Measurements from ENCODE around the gene FAM240B.

FAM240B gene

DNA sequence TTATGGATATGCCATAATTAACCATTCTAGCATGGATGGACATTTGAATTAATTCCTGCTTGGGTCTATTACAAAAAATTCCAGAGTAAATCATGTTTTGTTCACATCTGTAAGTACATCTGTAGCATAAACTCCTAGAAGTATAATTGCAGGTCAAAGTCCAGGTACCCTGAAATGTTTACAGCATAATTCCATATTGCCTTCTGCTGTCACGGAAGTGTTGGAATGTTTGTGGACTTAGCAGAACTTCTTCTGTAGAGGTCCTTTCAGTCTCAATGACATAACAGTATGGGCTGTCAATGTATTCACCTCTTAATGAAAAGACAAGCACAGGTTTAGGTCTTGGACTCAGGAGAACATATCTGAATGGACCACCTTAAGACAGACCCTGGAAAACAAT lies 1.8 kb downstream of the FAM240B start:
- Mint-ChIP-seq H3K4me1 (no peaks in the 10 kb centered on the region), H3K4me3 (no peak overlapping the region), H3K36me3 (no peaks in the 10 kb centered on the region), H3K27ac (no peak overlapping the region), H3K27me3 (peaks cover 10% of the 10 kb centered on the region), H3K9me3 (no peaks in the 10 kb centered on the region)
- no peak for ATAC-seq

DNA sequence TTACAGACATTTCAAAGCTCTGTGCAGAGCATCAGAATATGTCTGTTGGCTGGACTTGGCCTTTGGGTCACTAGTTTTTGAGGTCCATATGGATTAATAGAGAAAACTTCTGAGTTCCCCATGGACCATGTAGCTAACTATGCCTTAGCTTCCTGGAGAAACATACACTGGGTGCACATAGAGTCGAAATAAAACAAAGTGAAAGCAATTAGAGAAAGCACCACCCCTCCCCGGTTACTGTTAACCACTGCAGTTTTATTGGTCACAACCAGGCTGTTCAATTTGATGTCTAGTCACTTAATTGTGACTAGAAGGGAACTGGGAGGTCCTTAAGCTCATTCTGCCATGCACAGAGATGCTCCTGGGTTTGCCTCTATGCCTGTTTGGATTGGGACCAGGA lies 4.2 kb downstream of the FAM240B start:
- Mint-ChIP-seq H3K27me3 (peaks cover 25% of the 10 kb centered on the region), H3K4me1 (no peaks in the 10 kb centered on the region), H3K27ac (no peak overlapping the region), H3K9me3 (no peaks in the 10 kb centered on the region), H3K36me3 (no peaks in the 10 kb centered on the region), H3K4me3 (no peak overlapping the region)
- no peak for ATAC-seq

DNA sequence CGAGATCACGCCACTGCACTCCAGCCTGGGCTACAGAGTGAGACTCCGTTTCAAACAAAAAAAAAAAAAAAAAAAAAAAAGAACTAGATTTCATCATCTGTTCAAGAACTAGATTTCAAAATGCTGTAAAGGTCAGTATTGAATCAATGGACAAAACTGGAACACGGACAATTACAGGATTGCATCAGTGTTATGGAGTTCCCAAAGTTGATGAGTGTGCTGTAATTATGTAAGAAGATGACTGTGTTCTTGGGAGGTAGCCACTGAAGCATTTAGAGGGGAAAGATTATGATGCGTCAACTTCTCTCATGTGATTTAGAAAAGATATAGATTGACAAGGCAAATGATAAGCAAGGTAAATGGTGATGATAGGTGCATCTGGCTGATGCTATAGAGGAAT lies 6.5 kb downstream of the FAM240B start:
- H3K27ac Mint-ChIP-seq, result no peak overlapping the region
- no peaks in the 10 kb centered on the region for H3K36me3 Mint-ChIP-seq
- H3K4me3 Mint-ChIP-seq, result no peak overlapping the region
- ATAC-seq, result no peak
- no peaks in the 10 kb centered on the region for H3K4me1 Mint-ChIP-seq
- no peaks in the 10 kb centered on the region for H3K9me3 Mint-ChIP-seq
- peaks cover 43% of the 10 kb centered on the region for H3K27me3 Mint-ChIP-seq

- Mint-ChIP-seq H3K4me3 (no peak overlapping the region), H3K9me3 (no peaks in the 10 kb centered on the region), H3K4me1 (no peaks in the 10 kb centered on the region), H3K27ac (no peak overlapping the region), H3K36me3 (no peaks in the 10 kb centered on the region), H3K27me3 (peaks cover 41% of the 10 kb centered on the region)
- ATAC-seq, result no peak
Measured at GRCh38 chr9:38708759-38709158, 11.2 kb downstream of the FAM240B start.

DNA sequence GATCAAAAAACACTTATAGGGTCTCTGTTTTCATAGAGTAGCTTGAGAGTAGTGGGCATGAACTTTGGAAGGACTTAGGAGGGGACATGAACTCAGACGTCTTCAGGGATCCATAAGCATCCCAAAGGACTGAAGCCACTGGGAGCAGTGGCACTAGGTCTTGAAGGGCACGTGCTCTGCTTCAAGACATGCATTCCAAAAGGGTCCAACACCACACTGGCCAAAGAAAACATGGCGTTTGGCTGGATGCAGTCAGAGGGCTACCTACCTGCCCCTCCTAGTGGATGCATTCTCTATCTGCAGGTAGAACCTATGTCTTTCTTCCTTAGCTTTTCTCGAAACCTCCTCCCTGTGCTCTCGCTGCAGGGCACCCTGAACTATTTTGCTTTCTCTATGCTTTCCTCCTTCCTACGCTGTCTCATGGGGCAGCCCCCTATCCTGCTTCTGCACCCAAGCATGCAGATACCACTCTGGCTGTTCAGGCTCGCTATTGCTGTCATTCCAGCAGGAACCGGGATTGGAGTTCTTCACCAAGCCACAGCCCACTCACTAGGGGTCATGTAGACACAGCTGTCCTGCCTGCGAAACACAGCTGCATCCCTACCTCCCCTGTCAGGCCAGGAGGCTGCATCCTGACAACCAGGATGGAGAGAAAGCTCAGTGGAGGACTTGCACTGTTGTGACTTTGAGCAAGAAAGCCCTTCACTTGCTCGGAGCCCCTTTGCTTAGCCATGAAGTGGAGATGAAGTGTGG lies 11.9 kb downstream of the FAM240B start:
- H3K27me3 Mint-ChIP-seq, result peaks cover 47% of the 10 kb centered on the region
- no peaks in the 10 kb centered on the region for H3K4me1 Mint-ChIP-seq
- H3K9me3 Mint-ChIP-seq, result no peaks in the 10 kb centered on the region
- no peaks in the 10 kb centered on the region for H3K36me3 Mint-ChIP-seq
- H3K4me3 Mint-ChIP-seq, result no peak overlapping the region
- no peak for ATAC-seq
- no peak overlapping the region for H3K27ac Mint-ChIP-seq

GRCh38 chr9:38706493-38706892 lies 13.4 kb downstream of the FAM240B start:
- H3K9me3 Mint-ChIP-seq, result no peaks in the 10 kb centered on the region
- no peaks in the 10 kb centered on the region for H3K4me1 Mint-ChIP-seq
- no peak overlapping the region for H3K4me3 Mint-ChIP-seq
- ATAC-seq, result no peak
- H3K27me3 Mint-ChIP-seq, result peaks cover 41% of the 10 kb centered on the region
- H3K36me3 Mint-ChIP-seq, result no peaks in the 10 kb centered on the region
- no peak overlapping the region for H3K27ac Mint-ChIP-seq

GRCh38 chr9:38705917-38706316 lies 14.0 kb downstream of the FAM240B start:
- H3K27me3 Mint-ChIP-seq, result peaks cover 35% of the 10 kb centered on the region
- H3K36me3 Mint-ChIP-seq, result no peaks in the 10 kb centered on the region
- no peak for ATAC-seq
- H3K9me3 Mint-ChIP-seq, result no peaks in the 10 kb centered on the region
- H3K4me1 Mint-ChIP-seq, result no peaks in the 10 kb centered on the region
- H3K27ac Mint-ChIP-seq, result no peak overlapping the region
- no peak overlapping the region for H3K4me3 Mint-ChIP-seq

GRCh38 chr9:38700695-38701094 lies 19.2 kb downstream of the FAM240B start:
- peaks cover 10% of the 10 kb centered on the region for H3K4me1 Mint-ChIP-seq
- no peak overlapping the region for H3K27ac Mint-ChIP-seq

GRCh38 chr9:38699337-38699736 lies 20.6 kb downstream of the FAM240B start:
- Mint-ChIP-seq H3K27me3 (peaks cover 12% of the 10 kb centered on the region), H3K9me3 (no peaks in the 10 kb centered on the region), H3K4me3 (no peak overlapping the region), H3K4me1 (peaks cover 10% of the 10 kb centered on the region), H3K36me3 (no peaks in the 10 kb centered on the region), H3K27ac (no peak overlapping the region)
- ATAC-seq, result peak; percentile 79

More at GRCh38 chr9:38700695-38701094, 19.2 kb downstream of the FAM240B start:
- H3K4me3 Mint-ChIP-seq, result no peak overlapping the region
- H3K9me3 Mint-ChIP-seq, result no peaks in the 10 kb centered on the region
- H3K36me3 Mint-ChIP-seq, result no peaks in the 10 kb centered on the region
- peaks cover 12% of the 10 kb centered on the region for H3K27me3 Mint-ChIP-seq
- ATAC-seq, result no peak

GRCh38 chr9:38697776-38698300 lies 22.1 kb downstream of the FAM240B start:
- no peak for ATAC-seq
- Mint-ChIP-seq H3K27me3 (peaks cover 12% of the 10 kb centered on the region), H3K9me3 (no peaks in the 10 kb centered on the region), H3K4me1 (peaks cover 10% of the 10 kb centered on the region), H3K36me3 (no peaks in the 10 kb centered on the region), H3K4me3 (no peak overlapping the region), H3K27ac (no peak overlapping the region)

- Mint-ChIP-seq H3K4me3 (no peak overlapping the region), H3K27ac (no peak overlapping the region), H3K9me3 (no peaks in the 10 kb centered on the region), H3K36me3 (no peaks in the 10 kb centered on the region), H3K4me1 (peaks cover 10% of the 10 kb centered on the region), H3K27me3 (peaks cover 14% of the 10 kb centered on the region)
- no peak for ATAC-seq
Measured at GRCh38 chr9:38696999-38697398, 22.9 kb downstream of the FAM240B start.

DNA sequence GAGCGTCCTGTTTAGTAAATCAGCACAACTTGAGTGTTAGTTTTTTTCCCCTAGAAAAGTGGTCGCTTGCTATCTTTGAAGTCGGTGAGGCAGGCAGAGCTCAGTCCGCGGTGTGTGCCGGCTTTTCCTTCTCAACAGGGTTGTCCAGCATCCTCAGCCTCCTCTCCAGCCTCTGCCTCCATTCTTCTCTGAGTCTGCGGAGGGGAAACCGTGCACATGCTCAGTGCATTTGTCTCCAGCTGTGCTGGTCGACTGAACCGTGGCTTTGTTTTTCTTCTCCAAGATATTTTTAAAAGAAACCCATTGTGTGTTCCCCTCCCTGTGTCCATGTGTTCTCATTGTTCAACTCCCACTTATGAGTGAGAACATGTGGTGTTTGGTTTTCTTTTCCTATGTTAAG lies 25.3 kb downstream of the FAM240B start:
- H3K27ac Mint-ChIP-seq, result no peak overlapping the region
- no peaks in the 10 kb centered on the region for H3K9me3 Mint-ChIP-seq
- no peak overlapping the region for H3K4me3 Mint-ChIP-seq
- H3K36me3 Mint-ChIP-seq, result no peaks in the 10 kb centered on the region
- ATAC-seq, result no peak
- peaks cover 14% of the 10 kb centered on the region for H3K27me3 Mint-ChIP-seq
- peaks cover 10% of the 10 kb centered on the region for H3K4me1 Mint-ChIP-seq

GRCh38 chr9:38692707-38693106 lies 27.2 kb downstream of the FAM240B start:
- H3K4me3 Mint-ChIP-seq, result no peak overlapping the region
- H3K9me3 Mint-ChIP-seq, result no peaks in the 10 kb centered on the region
- no peaks in the 10 kb centered on the region for H3K4me1 Mint-ChIP-seq
- H3K36me3 Mint-ChIP-seq, result no peaks in the 10 kb centered on the region
- H3K27ac Mint-ChIP-seq, result no peak overlapping the region
- no peak for ATAC-seq
- H3K27me3 Mint-ChIP-seq, result peaks cover 22% of the 10 kb centered on the region

DNA sequence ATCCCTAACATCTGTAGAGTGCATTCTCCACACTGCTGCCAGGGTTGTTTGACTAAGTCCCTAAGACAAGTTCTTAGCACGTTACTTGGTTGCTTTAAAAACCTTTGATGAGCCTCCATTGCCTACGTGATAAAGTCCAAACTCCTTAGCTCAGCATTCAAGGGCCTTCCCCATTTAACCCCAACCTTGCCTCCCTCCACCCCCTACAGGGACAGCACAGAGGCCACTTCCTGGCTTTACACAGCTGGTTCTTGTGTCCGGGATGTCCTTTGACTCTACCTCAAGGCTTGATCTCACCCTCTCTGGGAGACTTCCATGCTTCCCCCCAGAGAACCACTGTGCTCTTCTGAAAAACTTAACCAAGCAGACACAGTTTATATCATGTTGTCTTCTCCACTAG lies 29.4 kb downstream of the FAM240B start:
- Mint-ChIP-seq H3K36me3 (no peaks in the 10 kb centered on the region), H3K4me3 (no peak overlapping the region), H3K4me1 (no peaks in the 10 kb centered on the region)

GRCh38 chr9:38689678-38690077 lies 30.3 kb downstream of the FAM240B start:
- Mint-ChIP-seq H3K36me3 (no peaks in the 10 kb centered on the region), H3K27ac (no peak overlapping the region), H3K4me1 (no peaks in the 10 kb centered on the region), H3K4me3 (no peak overlapping the region), H3K27me3 (peaks cover 43% of the 10 kb centered on the region), H3K9me3 (no peaks in the 10 kb centered on the region)
- no peak for ATAC-seq

More for the DNA sequence above, 29.4 kb downstream of the FAM240B start:
- Mint-ChIP-seq H3K27me3 (peaks cover 43% of the 10 kb centered on the region), H3K9me3 (no peaks in the 10 kb centered on the region), H3K27ac (no peak overlapping the region)
- peak; percentile 8 for ATAC-seq

GRCh38 chr9:38687992-38688391 lies 31.9 kb downstream of the FAM240B start:
- Mint-ChIP-seq H3K4me1 (no peaks in the 10 kb centered on the region), H3K4me3 (no peak overlapping the region), H3K27ac (no peak overlapping the region), H3K9me3 (no peaks in the 10 kb centered on the region), H3K36me3 (no peaks in the 10 kb centered on the region), H3K27me3 (peaks cover 33% of the 10 kb centered on the region)
- no peak for ATAC-seq

Measured in stimulated activated memory B cell treated with anti-CD40 and anti-IgM and Interleukin-4, amounts not matched to agents 10 μg/mL and 1 μg/mL and 100 μg/mL, for 72 hours (primary cell).